Breast epithelium (tissue), 3 donors: ENCODE measurements around the gene NUP43.

ENCODE experiments used
- CTCF ChIP-seq, 3 donors: fragments of 450-650 bp; IDR thresholded peaks; one replicate each; pipeline ENCODE4 v1.5.1; 2016 to 2017; ENCODE audit warnings: antibody characterized with exemption in 3 of 3, mild to moderate bottlenecking in 3 of 3, moderate library complexity in 3 of 3
- POLR2A ChIP-seq: fragments of 450-650 bp; IDR thresholded peaks from one replicate; pipeline ENCODE4 v1.6.1; 2016; ENCODE audit warnings: antibody characterized with exemption, mild to moderate bottlenecking, moderate library complexity
- POLR2AphosphoS5 ChIP-seq, 3 donors: sonication (generic); formaldehyde crosslinking; IDR thresholded peaks; one replicate each; pipeline ENCODE4 v1.6.1; 2017; ENCODE audit warnings: antibody characterized with exemption in 3 of 3

- TF ChIP-seq POLR2A (no peak), POLR2AphosphoS5 (IDR thresholded peaks at IDR 0.05) (no peak), CTCF (IDR thresholded peaks at IDR 0.05) (no peak)
Observed at GRCh38 chr6:149714442-149714841, 31.9 kb downstream of the NUP43 start.
